ENCODE results near the gene RNF144B. TPM values are rescaled to one million over a fixed set of nuclear protein-coding genes. Genes with fewer than 3 reads are reported as not detected.

The RNF144B gene
- total RNA-seq, 1 experiment from 2014 or later, result 2.3 TPM

DNA sequence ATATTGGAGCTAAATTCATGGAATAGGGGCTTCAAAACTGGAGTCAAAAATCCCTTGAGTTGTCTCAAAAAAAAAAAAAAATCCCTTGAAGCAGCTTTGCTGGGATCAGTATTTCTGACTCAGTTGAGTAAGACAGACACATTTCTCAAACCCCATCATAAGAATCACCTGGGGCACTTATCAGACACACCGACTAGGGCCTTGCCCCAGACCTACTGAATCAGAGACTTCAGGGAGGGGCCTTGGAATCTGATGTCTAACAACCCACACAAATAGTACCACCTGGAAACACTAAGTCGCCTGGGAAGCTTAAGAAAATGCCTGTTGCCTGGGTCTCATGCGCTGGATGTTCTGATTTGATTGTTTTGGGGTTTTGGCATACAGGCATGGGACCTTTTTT is 44.9 kb upstream of the RNF144B start:
- Histone ChIP-seq H3K27ac (ENCODE audit: insufficient read length, low read depth, low read length) (no peak overlapping the region), H2BK5ac (ENCODE audit: insufficient read length, low read length) (no peak overlapping the region), H4K91ac (ENCODE audit: insufficient read length, low read depth, low read length) (no peak overlapping the region), H3K4ac (ENCODE audit: low read depth, low read length) (no peak overlapping the region), H4K8ac (replicated peaks; ENCODE audit: insufficient read length, low read depth, low read length) (no peak overlapping the region), H2BK15ac (ENCODE audit: low read depth, low read length) (no peak overlapping the region), H2BK20ac (ENCODE audit: low read depth, low read length, poor library complexity, severe bottlenecking) (no peak overlapping the region), H3K9me3 (ENCODE audit: control insufficient read depth, low read depth, low read length) (no peaks in the 10 kb centered on the region), H4K20me1 (ENCODE audit: control insufficient read depth, insufficient read depth, insufficient read length) (no peaks in the 10 kb centered on the region), H2BK120ac (ENCODE audit: low read depth, low read length, poor library complexity, severe bottlenecking) (no peak overlapping the region), H3K27me3 (ENCODE audit: insufficient read depth, low read length) (no peaks in the 10 kb centered on the region), H2AK5ac (ENCODE audit: insufficient read length, low read length) (no peak overlapping the region), H3K23ac (ENCODE audit: insufficient read length, low read depth, low read length) (no peak overlapping the region), H3K9ac (ENCODE audit: extremely low read depth, insufficient read length, low read length) (no peak overlapping the region), H3K56ac (ENCODE audit: insufficient read length, low read depth, low read length) (no peak overlapping the region), H3K4me2 (ENCODE audit: insufficient read depth, insufficient read length, low read length) (no peak overlapping the region), H3K18ac (ENCODE audit: insufficient read length, low read depth, low read length) (no peak overlapping the region), H4K5ac (ENCODE audit: insufficient read length, low read depth, low read length) (no peak overlapping the region), H3K4me1 (ENCODE audit: insufficient read depth, low read length) (no peaks in the 10 kb centered on the region; the same call in 1 of the 2 replicates), H2AFZ (ENCODE audit: low read length) (no peak overlapping the region), H3T11ph (ENCODE audit: low read length) (no peak overlapping the region), H3K79me1 (ENCODE audit: insufficient read depth, low read depth, low read length, poor library complexity, severe bottlenecking) (no peaks in the 10 kb centered on the region), H2BK12ac (ENCODE audit: insufficient read length, low read depth, low read length) (no peak overlapping the region), H3K23me2 (ENCODE audit: insufficient read length, low read depth, low read length, poor library complexity, severe bottlenecking) (no peaks in the 10 kb centered on the region), H3K14ac (ENCODE audit: insufficient read depth, low read length) (no peak overlapping the region), H3K79me2 (ENCODE audit: insufficient read depth, low read length) (no peaks in the 10 kb centered on the region)
- Mint-ChIP-seq H3K4me1 (peaks cover 17 to 21% of the 10 kb centered on the region in 2 experiments), H3K36me3 (ENCODE audit: insufficient read depth in 1 of 3, low read depth in 3 of 3) (no peaks in the 10 kb centered on the region), H3K4me3 (no peak overlapping the region; a peak in 1 of 5 replicates), H3K9me3 (no peaks in the 10 kb centered on the region), H3K27me3 (ENCODE audit: low read depth) (no peaks in the 10 kb centered on the region), H3K27ac (peak overlapping the region in 1 of 3 experiments; percentile 39; a peak in 1 of 7 replicates)
- TF ChIP-seq, protein P1, sequence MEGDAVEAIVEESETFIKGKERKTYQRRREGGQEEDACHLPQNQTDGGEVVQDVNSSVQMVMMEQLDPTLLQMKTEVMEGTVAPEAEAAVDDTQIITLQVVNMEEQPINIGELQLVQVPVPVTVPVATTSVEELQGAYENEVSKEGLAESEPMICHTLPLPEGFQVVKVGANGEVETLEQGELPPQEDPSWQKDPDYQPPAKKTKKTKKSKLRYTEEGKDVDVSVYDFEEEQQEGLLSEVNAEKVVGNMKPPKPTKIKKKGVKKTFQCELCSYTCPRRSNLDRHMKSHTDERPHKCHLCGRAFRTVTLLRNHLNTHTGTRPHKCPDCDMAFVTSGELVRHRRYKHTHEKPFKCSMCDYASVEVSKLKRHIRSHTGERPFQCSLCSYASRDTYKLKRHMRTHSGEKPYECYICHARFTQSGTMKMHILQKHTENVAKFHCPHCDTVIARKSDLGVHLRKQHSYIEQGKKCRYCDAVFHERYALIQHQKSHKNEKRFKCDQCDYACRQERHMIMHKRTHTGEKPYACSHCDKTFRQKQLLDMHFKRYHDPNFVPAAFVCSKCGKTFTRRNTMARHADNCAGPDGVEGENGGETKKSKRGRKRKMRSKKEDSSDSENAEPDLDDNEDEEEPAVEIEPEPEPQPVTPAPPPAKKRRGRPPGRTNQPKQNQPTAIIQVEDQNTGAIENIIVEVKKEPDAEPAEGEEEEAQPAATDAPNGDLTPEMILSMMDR (conservative IDR thresholded peaks at IDR 0.05), result no peak
- WGBS (ENCODE audit: extremely low coverage, insufficient read length, low lambda C conversion rate), result no CpG with 5 or more reads among the region's 3 CpGs
- DNase-seq, result no peak

All from H9 (cell line).